Activated CD4-positive, CD25-positive, alpha-beta regulatory T cell (primary cell): Measurements from ENCODE around the gene SPTY2D1.
"Not testable (repeated sequence)": the region's sequence is repeated elsewhere in the genome, so short reads cannot be mapped to it uniquely, and the experiment has no call there.

Experiments
- DNase-seq, 4 experiments: peaks; one replicate each; lab custom pipeline; 2025; lab: John Stamatoyannopoulos, UW

SPTY2D1 gene

GRCh38 chr11:18617688-18618341 lies 16.3 kb downstream of the SPTY2D1 start:
- DNase-seq = no peak

GRCh38 chr11:18615628-18616392 lies 18.3 kb downstream of the SPTY2D1 start:
- DNase-seq = no peak

DNA sequence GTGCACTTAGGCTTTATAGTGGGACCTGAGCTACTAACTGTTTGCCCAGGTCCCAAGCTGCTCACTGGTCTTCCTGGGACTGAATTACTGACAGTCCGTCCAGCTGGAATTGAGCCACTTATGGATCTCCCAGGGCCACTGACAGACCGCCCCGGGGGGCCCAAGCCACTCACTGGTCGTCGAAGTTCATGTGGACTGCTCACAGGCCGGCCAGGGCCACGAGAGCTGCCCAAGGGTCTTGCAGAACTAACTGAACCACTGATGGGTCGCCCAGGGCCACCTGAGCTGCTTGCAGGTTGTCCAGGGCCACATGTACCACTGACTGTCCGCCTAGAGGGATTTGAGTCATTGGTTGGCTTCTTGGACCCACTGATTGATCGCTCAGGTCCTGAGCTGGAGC lies 19.5 kb downstream of the SPTY2D1 start:
- no peak for DNase-seq

- no peak for DNase-seq
These were observed 21.7 kb downstream of the SPTY2D1 start for GRCh38 chr11:18612394-18612793.

DNA sequence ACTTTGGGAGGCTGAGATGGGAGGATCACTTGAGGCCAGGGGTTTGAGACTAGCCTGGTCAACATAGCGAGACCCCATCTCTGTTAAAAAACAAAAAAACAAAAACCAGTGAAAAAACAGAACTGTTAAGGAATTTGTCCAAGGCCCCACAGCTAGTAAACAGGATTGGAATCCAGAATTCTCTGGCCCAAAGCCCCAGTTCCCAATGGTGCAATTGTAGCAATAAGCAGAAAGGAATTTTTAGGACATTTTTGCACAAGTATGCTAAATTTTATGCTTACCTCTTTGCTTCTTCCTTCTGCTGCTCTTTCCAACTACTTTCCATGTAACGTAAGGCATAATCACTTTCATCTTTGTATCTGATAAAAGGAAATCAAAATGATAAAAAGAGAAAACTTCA lies 22.9 kb downstream of the SPTY2D1 start:
- DNase-seq = no peak

GRCh38 chr11:18608376-18608775 lies 25.8 kb downstream of the SPTY2D1 start:
- DNase-seq = no peak

- no peak for DNase-seq
These were observed 33.1 kb downstream of the SPTY2D1 start for GRCh38 chr11:18600915-18601569.

GRCh38 chr11:18599739-18600230 lies 34.4 kb downstream of the SPTY2D1 start, which contains the start of gene MISFA:
MISFA (plus strand) TSS chr11:18599789; CDS start chr11:18599929, 140 bp downstream.
- no peak for DNase-seq

DNA sequence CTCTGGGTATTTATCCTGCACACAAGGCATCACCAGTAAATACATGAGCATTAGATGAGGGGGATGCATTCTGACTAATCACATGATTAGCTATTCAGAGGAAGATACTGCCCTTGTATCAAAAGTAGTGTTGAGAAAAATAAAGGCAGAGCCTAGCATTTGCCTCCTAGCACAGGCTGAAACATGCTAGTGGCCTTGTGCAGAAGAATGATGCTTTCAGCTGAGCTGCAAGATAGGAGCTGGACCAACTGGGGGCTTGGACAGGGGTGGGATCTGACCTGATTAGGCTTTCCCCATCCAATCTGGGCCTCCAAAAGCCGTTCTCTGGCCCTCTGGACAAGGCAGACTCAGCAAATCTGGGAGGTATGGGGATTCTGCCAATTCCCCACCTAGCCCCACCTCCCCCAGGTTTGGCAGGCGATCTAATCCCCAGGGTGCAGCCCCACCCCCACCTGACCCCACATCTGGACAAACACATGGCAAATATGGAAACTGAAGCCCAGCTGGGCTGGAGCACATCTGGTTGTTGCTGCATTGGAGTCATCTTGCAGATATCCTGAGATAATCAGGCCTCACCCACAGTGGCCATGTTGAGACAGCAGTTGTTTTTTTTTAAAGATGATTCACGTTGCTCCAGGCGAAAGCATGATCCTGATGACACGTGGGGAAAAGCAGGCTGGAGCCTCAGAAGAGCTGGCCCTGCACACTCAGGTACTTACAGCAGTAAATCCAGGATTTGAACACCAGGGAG lies 39.0 kb downstream of the SPTY2D1 start:
- no peak for DNase-seq

DNA sequence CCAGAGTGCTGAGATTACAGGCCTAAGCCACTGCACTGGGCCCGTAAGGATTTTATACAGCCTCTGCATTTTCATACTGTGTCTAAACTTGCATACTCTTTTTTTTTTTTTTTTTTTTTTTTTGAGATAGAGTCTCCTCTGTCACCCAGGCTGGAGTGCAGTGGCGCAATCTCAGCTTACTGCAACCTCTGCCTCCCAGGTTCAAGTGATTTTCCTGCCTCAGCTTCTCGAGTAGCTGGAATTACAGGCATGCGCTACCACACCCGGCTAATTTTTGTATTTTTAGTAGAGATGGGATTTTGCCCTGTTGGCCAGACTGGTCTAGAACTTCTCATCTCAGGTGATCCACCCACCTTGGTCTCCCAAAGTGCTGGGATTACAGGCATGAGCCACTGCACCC lies 40.1 kb downstream of the SPTY2D1 start:
- not testable (repeated sequence) for DNase-seq

DNA sequence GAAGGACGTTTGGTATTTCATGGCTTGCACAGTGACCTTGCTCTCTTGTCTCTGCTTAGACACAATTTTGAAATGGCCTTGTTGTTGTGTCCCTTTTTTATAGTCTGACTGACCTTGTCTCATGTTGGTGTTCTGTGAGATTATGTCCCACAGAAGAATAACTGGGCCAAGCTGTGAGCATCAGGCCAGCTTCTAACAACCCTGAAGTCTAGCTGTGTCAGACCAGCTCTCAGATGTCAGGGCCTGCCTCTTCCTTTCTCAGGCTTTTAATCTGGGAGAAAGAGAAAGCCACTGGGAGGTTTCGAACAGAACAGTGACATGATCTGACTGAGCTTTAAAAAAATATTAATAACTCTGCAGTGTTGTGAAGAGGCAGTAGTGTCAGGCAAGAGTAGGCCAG lies 43.6 kb downstream of the SPTY2D1 start:
- no peak for DNase-seq

DNA sequence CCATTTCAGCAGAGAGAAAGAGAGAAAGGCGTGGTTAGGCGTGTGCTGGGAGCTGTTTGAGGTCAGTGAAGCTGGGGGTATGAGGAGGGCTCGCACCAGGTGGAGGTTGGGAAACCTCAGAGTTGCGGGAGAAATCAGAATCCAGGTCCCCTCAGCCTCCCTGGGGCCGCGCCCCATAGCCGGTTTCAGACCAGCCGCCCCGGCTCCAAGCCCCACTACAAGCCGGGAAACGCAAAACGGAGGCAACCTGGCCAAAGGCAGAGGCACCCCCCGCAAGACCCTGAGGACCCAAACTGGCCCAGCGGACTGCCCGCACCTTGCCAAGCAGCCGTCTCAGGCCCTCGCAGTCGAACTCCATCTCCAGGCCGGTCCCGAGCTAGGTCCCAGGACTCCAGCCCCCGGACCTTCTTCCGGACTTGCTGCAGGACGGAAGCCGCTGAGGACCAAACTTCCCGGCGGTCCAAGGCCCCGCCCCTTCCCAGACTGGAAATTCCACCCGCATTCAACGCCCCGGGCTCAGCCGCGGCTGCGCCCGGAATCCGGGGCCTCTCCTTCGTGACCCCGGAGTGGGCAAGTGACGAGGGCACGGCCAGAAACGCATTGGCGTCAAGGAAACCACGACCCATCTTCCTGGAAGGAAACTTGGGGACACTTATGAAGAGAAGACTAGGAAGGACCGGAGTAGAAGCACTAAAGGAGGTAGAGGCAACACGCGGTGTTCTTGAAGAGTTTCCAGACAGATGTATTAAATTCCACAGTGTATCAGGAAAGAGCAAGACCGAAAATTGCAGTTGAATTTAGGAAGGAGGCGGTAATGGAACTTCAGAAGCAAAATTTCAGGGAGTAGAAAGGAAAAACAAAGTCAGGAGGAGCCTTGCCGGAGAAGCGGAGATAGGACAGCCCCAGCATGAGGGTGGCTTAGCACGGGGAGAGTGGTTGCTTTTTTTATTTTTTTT lies 45.6 kb downstream of the SPTY2D1 start, which contains the start of gene UEVLD:
Gene UEVLD (minus strand): TSS at position 438 of the 956 bp plus-strand sequence. CDS start 80 bp downstream, at position 358.
- DNase-seq = peak; percentile 8 to 27 (median 21)

DNA sequence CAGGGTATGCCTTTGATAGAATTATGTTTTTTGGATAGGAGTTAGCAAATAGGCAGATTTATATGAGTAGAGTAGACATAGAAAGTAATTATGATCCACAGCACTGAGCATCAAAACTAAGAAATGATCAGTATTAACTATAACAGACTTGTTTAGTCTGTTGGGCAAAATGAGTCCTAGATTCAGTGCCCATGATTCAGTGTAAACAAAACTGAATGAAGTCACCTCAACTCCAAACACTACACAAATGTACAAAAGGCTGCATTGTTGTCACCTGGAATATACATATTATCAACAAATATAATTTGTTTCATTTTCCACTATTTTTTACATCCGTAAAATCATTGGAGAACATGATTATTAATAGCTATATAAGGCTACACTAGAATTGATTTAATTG lies 52.3 kb downstream of the SPTY2D1 start:
- no peak for DNase-seq

DNA sequence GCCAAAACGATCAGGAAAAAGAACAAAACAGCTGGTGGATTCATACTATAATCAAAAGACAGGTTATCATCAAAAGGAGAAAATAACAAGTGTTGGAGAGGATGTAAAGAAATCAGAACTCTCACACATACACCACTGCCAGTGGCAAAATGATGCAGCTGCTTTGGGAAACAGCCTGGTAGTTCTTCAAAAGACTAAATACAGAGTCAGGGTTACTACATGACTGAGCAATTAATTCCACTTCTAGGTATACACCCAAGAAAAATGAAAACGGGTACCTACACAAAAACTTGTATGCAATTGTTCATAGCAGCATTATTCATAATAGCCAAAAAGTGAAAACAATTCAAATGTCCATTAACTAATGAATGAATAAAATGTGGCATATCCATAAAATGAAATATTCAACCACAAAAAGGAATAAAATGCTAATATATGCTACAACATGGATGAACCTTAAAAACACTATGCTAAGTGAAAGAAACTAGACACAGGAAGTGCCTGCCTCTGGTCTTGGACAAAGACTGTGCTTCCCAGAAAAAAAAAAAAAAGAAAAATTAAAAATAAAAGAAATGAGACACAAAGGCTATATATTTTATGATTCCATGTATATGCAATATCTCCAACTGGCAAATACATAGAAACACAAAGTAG lies 53.9 kb downstream of the SPTY2D1 start:
- no peak for DNase-seq

GRCh38 chr11:18578975-18579598 lies 55.1 kb downstream of the SPTY2D1 start:
- no peak for DNase-seq

- DNase-seq = no peak
These were observed 58.8 kb downstream of the SPTY2D1 start for GRCh38 chr11:18575361-18575760.

DNA sequence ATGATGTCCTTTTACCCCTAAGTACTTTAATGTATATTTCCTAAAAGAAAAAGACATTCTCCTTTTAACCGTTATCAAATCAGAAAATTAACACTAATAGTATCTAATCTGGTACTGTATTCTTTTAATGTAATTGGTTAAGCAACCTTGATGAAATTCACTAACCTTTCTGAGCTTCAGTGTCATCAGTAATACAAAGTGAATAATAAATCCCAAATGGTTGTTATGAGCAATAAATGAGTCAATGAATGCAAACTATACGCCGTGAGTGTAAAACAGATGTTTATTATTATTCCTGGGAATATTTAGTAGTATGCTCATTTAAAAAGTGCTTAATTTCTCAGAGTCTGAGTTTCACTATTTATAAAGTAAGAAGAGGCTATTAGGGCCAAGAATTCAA lies 67.1 kb downstream of the SPTY2D1 start:
- DNase-seq = no peak

DNA sequence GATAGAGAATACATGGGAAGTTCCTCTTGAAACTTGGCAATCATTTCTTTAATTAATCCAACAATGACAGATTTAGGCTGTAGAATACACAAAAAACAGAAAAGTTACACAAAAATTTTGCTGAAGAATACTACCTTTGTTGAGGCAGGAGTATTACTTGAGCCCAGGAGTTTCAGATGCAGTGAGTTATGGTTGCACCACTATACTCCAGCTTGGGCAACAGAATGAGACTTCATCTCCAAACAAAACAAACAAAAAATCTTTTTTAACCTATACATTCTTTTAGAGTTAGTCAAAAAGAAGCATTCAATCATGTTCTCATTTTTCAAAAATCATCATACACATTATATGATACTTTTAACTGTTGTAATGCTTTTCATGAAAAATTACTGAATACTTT lies 67.7 kb downstream of the SPTY2D1 start:
- no peak for DNase-seq

DNA sequence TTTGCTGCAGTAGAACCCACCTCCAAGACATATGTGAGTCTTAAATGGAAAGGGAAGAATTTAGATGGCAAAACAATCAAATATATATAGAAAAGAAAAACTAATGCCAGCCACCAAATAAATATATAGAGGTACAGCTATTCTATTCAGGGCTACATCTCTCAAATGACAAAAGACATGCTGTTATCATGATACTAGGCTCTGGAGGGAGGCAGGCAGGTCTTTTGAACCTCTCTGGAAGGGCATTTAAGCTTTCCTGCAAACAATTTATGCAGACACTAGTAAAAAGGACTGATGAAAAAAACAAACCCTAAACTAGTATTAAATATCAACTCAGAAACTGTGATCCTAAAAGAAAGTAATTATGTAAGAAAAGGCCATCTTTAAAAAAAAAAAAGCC lies 70.0 kb downstream of the SPTY2D1 start:
- DNase-seq = no peak
